Lower lobe of right lung (tissue), 2 donors: ENCODE measurements around the gene SHC1. TPM values are rescaled to one million over a fixed set of nuclear protein-coding genes. Genes with fewer than 3 reads are reported as not detected.

Experiments
- ATAC-seq, 2 donors: fragments of 200-7000 bp; cut with Tn5 transposase; one replicate each; pipeline ENCODE4 v1.9.1; 2020 to 2022; ENCODE audit warnings: mild to moderate bottlenecking in 2 of 2, moderate library complexity in 2 of 2
- DNase-seq: peaks from one replicate; pipeline ENCODE4 v3.0.0-alpha.2; 2020
- H3K27ac ChIP-seq: fragments of 200-600 bp; one replicate; pipeline ENCODE4 v1.8.0; 2022
- H3K27me3 ChIP-seq: fragments of 200-600 bp; one replicate; pipeline ENCODE4 v1.8.0; 2022; ENCODE audit warnings: low read depth
- H3K36me3 ChIP-seq: fragments of 200-600 bp; one replicate; pipeline ENCODE4 v1.8.0; 2022; ENCODE audit warnings: mild to moderate bottlenecking
- H3K4me1 ChIP-seq: fragments of 200-600 bp; one replicate; pipeline ENCODE4 v1.8.0; 2022
- H3K4me3 ChIP-seq: fragments of 200-600 bp; one replicate; pipeline ENCODE4 v1.8.0; 2022; ENCODE audit warnings: mild to moderate bottlenecking
- H3K9me3 ChIP-seq: fragments of 200-600 bp; one replicate; pipeline ENCODE4 v1.8.0; 2022
- CTCF ChIP-seq: fragments of 200-600 bp; IDR thresholded peaks from one replicate; pipeline ENCODE4 v1.8.0; 2022; ENCODE audit warnings: antibody characterized with exemption, mild to moderate bottlenecking
- intact Hi-C: fragments of 100-400 bp; cut with DNase I; formaldehyde crosslinking; loops from one replicate; pipeline ENCODE4 v1.11.0; 2022
- total RNA-seq: library from RNA; stranded (reverse); fragmentation: NEBNext Ultra II Directional; extraction: Animal tissue kit (Norgen Biotek cat#: 25700); gene quantifications from one replicate; pipeline ENCODE4 v1.2.1, GENCODE V29; 2021
- donor health status: DM: no; HTN: yes; CAD: no; lungs with severe emphysema.

Gene SHC1
- total RNA-seq, 1 donor from 2014 or later = 94.8 TPM

- no peak for ATAC-seq
- Histone ChIP-seq H3K27me3 (no peaks in the 10 kb centered on the region), H3K9me3 (no peaks in the 10 kb centered on the region), H3K4me1 (peaks cover 89% of the 10 kb centered on the region), H3K36me3 (peaks cover 20% of the 10 kb centered on the region), H3K27ac (peak overlapping the region; percentile 76), H3K4me3 (peak overlapping the region; percentile 49)
- DNase-seq = no peak
- intact Hi-C loops = no loop called here
- TF ChIP-seq CTCF = no peak
Measured at GRCh38 chr1:155010211-155010918, 39.8 kb upstream of the SHC1 start.

DNA sequence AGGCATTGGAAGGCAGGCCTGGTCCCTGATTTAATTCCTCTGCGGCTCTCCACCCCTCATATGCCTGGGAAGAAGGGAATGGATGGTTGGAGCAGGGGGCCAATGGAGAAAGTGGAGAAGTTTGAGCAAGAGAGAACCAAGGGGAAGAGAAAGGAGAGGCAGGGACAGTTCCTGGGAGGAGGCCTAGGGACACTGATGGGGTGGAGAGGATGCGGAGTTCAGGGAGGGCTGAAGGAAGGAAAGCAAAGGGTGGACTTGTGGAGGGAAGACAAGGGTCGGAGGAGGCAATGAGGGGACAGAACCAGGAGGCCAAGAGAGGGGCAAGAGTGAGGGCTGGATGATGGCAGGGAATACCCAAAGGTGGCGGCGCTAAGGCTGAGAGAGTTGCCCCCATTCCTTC is 39.2 kb upstream of the SHC1 start:
- Histone ChIP-seq H3K4me1 (peaks cover 93% of the 10 kb centered on the region), H3K9me3 (no peaks in the 10 kb centered on the region), H3K27me3 (no peaks in the 10 kb centered on the region), H3K27ac (peak overlapping the region; percentile 76), H3K36me3 (peaks cover 13% of the 10 kb centered on the region), H3K4me3 (peak overlapping the region; percentile 49)
- TF ChIP-seq CTCF = no peak
- ATAC-seq (no peak), DNase-seq (no peak)
- intact Hi-C loops = no loop called here

GRCh38 chr1:155009221-155009711 is 38.7 kb upstream of the SHC1 start:
- Histone ChIP-seq H3K9me3 (no peaks in the 10 kb centered on the region), H3K36me3 (peaks cover 9% of the 10 kb centered on the region), H3K4me3 (peak overlapping the region; percentile 49), H3K27ac (peak overlapping the region; percentile 76), H3K4me1 (peaks cover 97% of the 10 kb centered on the region), H3K27me3 (no peaks in the 10 kb centered on the region)
- no peak for TF ChIP-seq CTCF
- DNase-seq (no peak), ATAC-seq (no peak)
- intact Hi-C loops = no loop called here

DNA sequence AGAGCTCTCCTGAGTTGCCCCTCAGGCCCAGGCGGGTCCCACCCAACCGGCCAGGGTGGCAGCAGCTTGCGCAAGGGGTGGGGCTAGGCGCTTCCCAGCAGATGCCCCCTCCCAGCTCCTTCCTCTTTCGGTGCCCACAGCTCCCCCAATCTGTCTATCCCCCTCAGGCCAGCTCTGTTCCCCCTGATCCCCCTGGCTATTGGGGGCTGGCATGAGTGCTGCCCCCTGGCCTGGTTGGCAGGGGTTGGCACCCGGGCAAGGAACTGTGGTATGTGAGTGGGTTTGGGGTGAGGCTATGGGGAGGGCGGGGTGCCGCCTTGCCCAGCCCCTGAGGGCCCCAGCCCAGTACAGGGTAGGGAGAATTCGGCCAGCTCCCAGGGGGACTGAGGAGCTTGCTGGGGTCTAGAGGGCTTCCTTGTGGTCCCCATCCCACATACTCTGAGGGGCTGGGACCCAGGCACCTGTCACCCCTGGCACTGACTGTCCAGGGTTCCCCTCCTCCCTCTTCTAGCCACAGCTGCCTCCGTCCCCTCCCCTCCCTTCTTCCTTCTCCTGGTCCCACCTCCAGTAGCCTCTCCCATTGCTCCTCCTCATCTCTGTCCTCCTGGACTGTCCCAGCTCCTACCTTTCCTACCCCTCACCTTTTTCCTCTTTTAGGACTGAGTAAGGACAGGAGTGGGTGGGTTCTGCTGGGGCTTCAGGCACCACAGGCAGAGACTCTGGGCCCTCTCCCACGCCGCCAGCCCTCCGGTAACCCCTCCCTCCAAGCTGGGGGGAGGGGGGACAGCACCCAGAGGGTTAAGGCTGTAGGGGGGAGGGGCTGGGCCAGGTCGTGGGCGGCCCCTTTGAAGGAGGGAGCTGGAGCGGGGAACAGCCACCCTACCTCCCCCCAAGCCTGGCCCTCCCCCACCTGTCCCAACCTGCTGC is 37.7 kb upstream of the SHC1 start:
- ATAC-seq (peak; percentile 5 to 20), DNase-seq (no peak)
- TF ChIP-seq CTCF = no peak
- peak overlapping the region; percentile 76 for H3K27ac ChIP-seq
- no peaks in the 10 kb centered on the region for H3K9me3 ChIP-seq
- no peaks in the 10 kb centered on the region for H3K27me3 ChIP-seq
- intact Hi-C loops = no loop called here
- peaks cover 4% of the 10 kb centered on the region for H3K36me3 ChIP-seq
- peak overlapping the region; percentile 49 for H3K4me3 ChIP-seq
- H3K4me1 ChIP-seq = peaks cover 91% of the 10 kb centered on the region

DNA sequence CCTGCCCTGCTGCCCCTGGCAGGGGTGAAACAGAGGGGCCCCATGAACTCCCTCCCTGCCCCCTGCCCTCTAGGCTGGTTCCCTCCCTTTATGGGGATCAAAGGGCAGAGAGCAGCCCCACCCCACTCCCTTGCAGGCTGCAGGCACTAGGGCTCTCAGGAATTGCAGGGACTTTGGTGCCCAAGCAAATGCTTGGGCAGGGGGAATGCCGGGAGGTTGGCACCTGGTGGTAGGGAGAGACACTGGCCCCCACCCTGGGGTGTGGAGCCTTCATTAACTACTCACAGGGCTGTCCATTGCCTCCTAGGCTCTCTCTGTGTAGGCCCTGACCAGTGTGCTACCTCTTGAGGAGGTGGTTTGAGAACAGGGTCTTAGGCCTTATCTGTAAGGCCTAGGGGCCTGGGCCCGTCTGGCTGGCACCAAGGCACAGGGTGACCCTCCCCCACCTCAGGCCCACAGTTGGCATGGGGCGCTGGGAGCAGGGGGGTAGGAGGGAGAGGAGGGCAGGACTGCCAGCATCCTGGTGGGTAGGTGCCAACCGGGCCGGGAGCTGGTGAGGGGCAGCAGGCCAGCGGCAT is 36.8 kb upstream of the SHC1 start:
- no peak for ATAC-seq
- no peak for TF ChIP-seq CTCF
- intact Hi-C loops = no loop called here
- Histone ChIP-seq H3K27ac (peak overlapping the region; percentile 76), H3K27me3 (no peaks in the 10 kb centered on the region), H3K36me3 (no peaks in the 10 kb centered on the region), H3K9me3 (no peaks in the 10 kb centered on the region), H3K4me1 (peaks cover 81% of the 10 kb centered on the region), H3K4me3 (peak overlapping the region; percentile 49)
- DNase-seq = no peak
